H9 (cell line): ENCODE results near the gene ATP8A2. TPM values are rescaled to one million over a fixed set of nuclear protein-coding genes. Genes with fewer than 3 reads are reported as not detected.

Experiments used
- DNase-seq: peaks from one replicate; pipeline ENCODE4 v3.0.0-alpha.2; 2017
- H2AFZ ChIP-seq: one replicate; pipeline ENCODE4 v1.6.1; 2013; ENCODE audit warnings: mild to moderate bottlenecking, low read length, control low read depth, moderate library complexity
- H2AK5ac ChIP-seq: 2 replicates; pipeline ENCODE4 v1.6.1; 2013; ENCODE audit warnings: low read length, control low read depth, mixed read lengths; ENCODE audit not compliant: insufficient read length
- H2BK120ac ChIP-seq: one replicate; pipeline ENCODE4 v1.6.1; 2013; ENCODE audit warnings: low read depth, mild to moderate bottlenecking, low read length, control low read depth, inconsistent platforms; ENCODE audit not compliant: poor library complexity, severe bottlenecking
- H2BK12ac ChIP-seq: 2 replicates; pipeline ENCODE4 v1.6.1; 2013; ENCODE audit warnings: low read length, control low read depth, mixed read lengths, low read depth; ENCODE audit not compliant: insufficient read length
- H2BK15ac ChIP-seq: 2 replicates; pipeline ENCODE4 v1.6.1; 2013; ENCODE audit warnings: low read depth, low read length, control low read depth
- H2BK20ac ChIP-seq: one replicate; pipeline ENCODE4 v1.6.1; 2013; ENCODE audit warnings: low read depth, mild to moderate bottlenecking, low read length, control low read depth, inconsistent platforms; ENCODE audit not compliant: poor library complexity, severe bottlenecking
- H2BK5ac ChIP-seq: 2 replicates; pipeline ENCODE4 v1.6.1; 2013; ENCODE audit warnings: low read length, control low read depth, mixed read lengths; ENCODE audit not compliant: insufficient read length
- H3K14ac ChIP-seq: 2 replicates; pipeline ENCODE4 v1.6.1; 2013; ENCODE audit warnings: low read length, control low read depth; ENCODE audit not compliant: insufficient read depth
- H3K18ac ChIP-seq: 2 replicates; pipeline ENCODE4 v1.6.1; 2013; ENCODE audit warnings: low read depth, mild to moderate bottlenecking, mixed read lengths, low read length, control low read depth; ENCODE audit not compliant: insufficient read length
- H3K23ac ChIP-seq: 2 replicates; pipeline ENCODE4 v1.6.1; 2013; ENCODE audit warnings: low read length, control low read depth, mixed read lengths, low read depth; ENCODE audit not compliant: insufficient read length
- H3K23me2 ChIP-seq: 2 replicates; pipeline ENCODE4 v1.6.1; 2013; ENCODE audit warnings: low read depth, mild to moderate bottlenecking, mixed read lengths, low read length, control low read depth; ENCODE audit not compliant: insufficient read length, poor library complexity, severe bottlenecking
- H3K27ac ChIP-seq: 2 replicates; pipeline ENCODE4 v1.5.1; 2013; ENCODE audit warnings: low read length, control low read depth, mixed read lengths, low read depth; ENCODE audit not compliant: insufficient read length
- H3K27me3 ChIP-seq: 2 replicates; pipeline ENCODE4 v1.6.1; 2013; ENCODE audit warnings: low read length, control low read depth, inconsistent platforms; ENCODE audit not compliant: insufficient read depth
- H3K4ac ChIP-seq: 2 replicates; pipeline ENCODE4 v1.6.1; 2013; ENCODE audit warnings: low read depth, mild to moderate bottlenecking, control low read depth, inconsistent platforms, low read length, moderate library complexity
- H3K4me1 ChIP-seq: 2 replicates; pipeline ENCODE4 v1.6.1; 2013; ENCODE audit warnings: low read length, control low read depth, inconsistent platforms; ENCODE audit not compliant: insufficient read depth
- H3K4me2 ChIP-seq: 2 replicates; pipeline ENCODE4 v1.6.1; 2013; ENCODE audit warnings: low read length, control low read depth, mixed read lengths; ENCODE audit not compliant: insufficient read length, insufficient read depth
- H3K56ac ChIP-seq: 2 replicates; pipeline ENCODE4 v1.6.1; 2013; ENCODE audit warnings: low read depth, mild to moderate bottlenecking, mixed read lengths, low read length, control low read depth; ENCODE audit not compliant: insufficient read length
- H3K79me1 ChIP-seq: 2 replicates; pipeline ENCODE4 v1.6.1; 2013; ENCODE audit warnings: low read depth, mild to moderate bottlenecking, moderate library complexity, low read length, control low read depth, inconsistent platforms; ENCODE audit not compliant: insufficient read depth, poor library complexity, severe bottlenecking
- H3K79me2 ChIP-seq: 2 replicates; pipeline ENCODE4 v1.6.1; 2013; ENCODE audit warnings: low read length, control low read depth, inconsistent platforms; ENCODE audit not compliant: insufficient read depth
- H3K9ac ChIP-seq: 2 replicates; pipeline ENCODE4 v1.6.1; 2013; ENCODE audit warnings: low read length, control low read depth, mixed read lengths; ENCODE audit not compliant: insufficient read length; ENCODE audit errors: extremely low read depth
- H3K9me3 ChIP-seq: one replicate; pipeline ENCODE4 v1.6.1; 2013; ENCODE audit warnings: low read depth, low read length, inconsistent platforms; ENCODE audit not compliant: control insufficient read depth
- H3T11ph ChIP-seq: one replicate; pipeline ENCODE4 v1.6.1; 2013; ENCODE audit warnings: mild to moderate bottlenecking, low read length, control low read depth, inconsistent platforms
- H4K20me1 ChIP-seq: one replicate; pipeline ENCODE4 v1.6.1; 2013; ENCODE audit not compliant: control insufficient read depth, insufficient read length, insufficient read depth
- H4K5ac ChIP-seq: 2 replicates; pipeline ENCODE4 v1.6.1; 2013; ENCODE audit warnings: low read depth, mild to moderate bottlenecking, mixed read lengths, low read length, control low read depth; ENCODE audit not compliant: insufficient read length
- H4K8ac ChIP-seq: replicated peaks from 2 replicates; pipeline ENCODE4 v1.6.1; 2013; ENCODE audit warnings: low read length, control low read depth, mixed read lengths, low read depth; ENCODE audit not compliant: insufficient read length
- H4K91ac ChIP-seq: 2 replicates; pipeline ENCODE4 v1.6.1; 2013; ENCODE audit warnings: low read depth, mild to moderate bottlenecking, moderate library complexity, mixed read lengths, low read length, control low read depth; ENCODE audit not compliant: insufficient read length
- H3K27ac Mint-ChIP-seq, 3 experiments: 2 replicates in 2 of 3; 3 replicates in 1 of 3; pipeline ENCODE4 v1.8.0; 2020 to 2021; ENCODE audit warnings: mixed read lengths in 3 of 3, mild to moderate bottlenecking in 1 of 3, moderate library complexity in 1 of 3
- H3K27me3 Mint-ChIP-seq: 2 replicates; pipeline ENCODE4 v1.8.0; 2021; ENCODE audit warnings: low read depth, mild to moderate bottlenecking, moderate library complexity, mixed read lengths
- H3K36me3 Mint-ChIP-seq, 3 experiments: 2 replicates in 2 of 3; 3 replicates in 1 of 3; pipeline ENCODE4 v1.8.0; 2020 to 2021; ENCODE audit warnings: low read depth in 3 of 3, mixed read lengths in 3 of 3; ENCODE audit not compliant: insufficient read depth in 1 of 3
- H3K4me1 Mint-ChIP-seq, 2 experiments: 2 replicates each; pipeline ENCODE4 v1.8.0; 2020; ENCODE audit warnings: mixed read lengths in 2 of 2
- H3K4me3 Mint-ChIP-seq, 2 experiments: 2 replicates in 1 of 2; 3 replicates in 1 of 2; pipeline ENCODE4 v1.8.0; 2020 to 2021; ENCODE audit warnings: mild to moderate bottlenecking in 2 of 2, mixed read lengths in 2 of 2, moderate library complexity in 1 of 2
- H3K9me3 Mint-ChIP-seq, 2 experiments: 2 replicates in 1 of 2; 3 replicates in 1 of 2; pipeline ENCODE4 v1.8.0; 2020; ENCODE audit warnings: mild to moderate bottlenecking in 2 of 2, mixed read lengths in 2 of 2, moderate library complexity in 1 of 2
- whole genome bisulfite sequencing: extraction: QIAGEN DNeasy Blood & Tissue Kit; methylation state at CpG from one replicate; pipeline ENCODE4 v1.1.7; 2013; ENCODE audit warnings: missing lambda C conversion rate, low lambda C conversion rate, mixed read lengths; ENCODE audit not compliant: insufficient read length; ENCODE audit errors: extremely low coverage; 5-methylcytosine and 5-hydroxymethylcytosine counted together
- total RNA-seq: library from RNA; stranded (reverse); gene quantifications from 2 replicates; pipeline ENCODE4 v1.2.1, GENCODE V29; 2021
- TF ChIP-seq, protein P1 (sequence below): fragments of 200-600 bp; sonication (generic); conservative IDR thresholded peaks from 3 replicates; pipeline ENCODE4 v1.8.0; 2021; ENCODE audit warnings: antibody characterized with exemption, mild to moderate bottlenecking

Gene ATP8A2
- total RNA-seq, 1 experiment from 2014 or later: 18.2 TPM

GRCh38 chr13:25739376-25739775 lies 367.6 kb downstream of the ATP8A2 start:
- Histone ChIP-seq H3K9me3 (no peaks in the 10 kb centered on the region), H3K14ac (no peak overlapping the region), H3K9ac (no peak overlapping the region), H3K23ac (no peak overlapping the region), H2AK5ac (no peak overlapping the region), H2BK12ac (no peak overlapping the region), H3T11ph (no peak overlapping the region), H2AFZ (no peak overlapping the region), H4K8ac (no peak overlapping the region), H3K4me1 (no peaks in the 10 kb centered on the region; the same call in 1 of the 2 replicates), H2BK120ac (no peak overlapping the region), H4K5ac (no peak overlapping the region), H3K56ac (no peak overlapping the region), H3K23me2 (no peaks in the 10 kb centered on the region), H3K79me2 (no peaks in the 10 kb centered on the region), H3K4ac (no peak overlapping the region), H2BK15ac (no peak overlapping the region), H3K27ac (no peak overlapping the region), H2BK5ac (no peak overlapping the region), H3K27me3 (no peaks in the 10 kb centered on the region), H3K79me1 (no peaks in the 10 kb centered on the region), H3K18ac (no peak overlapping the region), H4K20me1 (no peaks in the 10 kb centered on the region), H2BK20ac (no peak overlapping the region), H3K4me2 (no peak overlapping the region), H4K91ac (no peak overlapping the region)
- Mint-ChIP-seq H3K36me3 (no peaks in the 10 kb centered on the region), H3K4me3 (no peak overlapping the region), H3K9me3 (no peaks in the 10 kb centered on the region), H3K4me1 (peaks cover 9 to 10% of the 10 kb centered on the region in 2 experiments), H3K27me3 (no peaks in the 10 kb centered on the region), H3K27ac (no peak overlapping the region)
- TF ChIP-seq, protein P1, sequence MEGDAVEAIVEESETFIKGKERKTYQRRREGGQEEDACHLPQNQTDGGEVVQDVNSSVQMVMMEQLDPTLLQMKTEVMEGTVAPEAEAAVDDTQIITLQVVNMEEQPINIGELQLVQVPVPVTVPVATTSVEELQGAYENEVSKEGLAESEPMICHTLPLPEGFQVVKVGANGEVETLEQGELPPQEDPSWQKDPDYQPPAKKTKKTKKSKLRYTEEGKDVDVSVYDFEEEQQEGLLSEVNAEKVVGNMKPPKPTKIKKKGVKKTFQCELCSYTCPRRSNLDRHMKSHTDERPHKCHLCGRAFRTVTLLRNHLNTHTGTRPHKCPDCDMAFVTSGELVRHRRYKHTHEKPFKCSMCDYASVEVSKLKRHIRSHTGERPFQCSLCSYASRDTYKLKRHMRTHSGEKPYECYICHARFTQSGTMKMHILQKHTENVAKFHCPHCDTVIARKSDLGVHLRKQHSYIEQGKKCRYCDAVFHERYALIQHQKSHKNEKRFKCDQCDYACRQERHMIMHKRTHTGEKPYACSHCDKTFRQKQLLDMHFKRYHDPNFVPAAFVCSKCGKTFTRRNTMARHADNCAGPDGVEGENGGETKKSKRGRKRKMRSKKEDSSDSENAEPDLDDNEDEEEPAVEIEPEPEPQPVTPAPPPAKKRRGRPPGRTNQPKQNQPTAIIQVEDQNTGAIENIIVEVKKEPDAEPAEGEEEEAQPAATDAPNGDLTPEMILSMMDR: no peak
- no peak for DNase-seq
- WGBS: no CpG with 5 or more reads among the region's 1 CpG
